HepG2 (cell line): Measurements from ENCODE around the gene DMPK. TPM values are rescaled to one million over a fixed set of nuclear protein-coding genes. Genes with fewer than 3 reads are reported as not detected.

Experiments used
- AHR ChIP-seq: IDR thresholded peaks from 2 replicates; pipeline ENCODE4 v1.6.1; 2018; ENCODE audit warnings: missing genetic modification reagents, missing compliant biosample characterization
- ARID2 ChIP-seq: sonication (generic); formaldehyde crosslinking; IDR thresholded peaks from 2 replicates; pipeline ENCODE4 v1.8.1; 2022; ENCODE audit warnings: mild to moderate bottlenecking, missing genetic modification reagents, borderline replicate concordance
- ASH2L ChIP-seq: fragments of 300-600, 200-600 bp; sonication (generic); IDR thresholded peaks from 2 replicates; pipeline ENCODE4 v1.7.0; 2017; ENCODE audit warnings: low read depth, mild to moderate bottlenecking, moderate library complexity, mixed read lengths, low read length; ENCODE audit not compliant: insufficient read length
- ATAD3A ChIP-seq: sonication (generic); formaldehyde crosslinking; IDR thresholded peaks from 2 replicates; pipeline ENCODE4 v1.4.0; 2020; ENCODE audit warnings: missing genetic modification reagents
- CBFB ChIP-seq: sonication (generic); formaldehyde crosslinking; IDR thresholded peaks from 2 replicates; pipeline ENCODE4 v1.4.0; 2020; ENCODE audit warnings: missing genetic modification reagents
- CHCHD3 ChIP-seq: sonication (generic); formaldehyde crosslinking; IDR thresholded peaks from 2 replicates; pipeline ENCODE4 v1.8.0; 2022; ENCODE audit warnings: mild to moderate bottlenecking, missing genetic modification reagents, moderate library complexity
- CSRNP1 ChIP-seq: sonication (generic); formaldehyde crosslinking; IDR thresholded peaks from 2 replicates; pipeline ENCODE4 v1.8.1; 2023; ENCODE audit warnings: mild to moderate bottlenecking, missing genetic modification reagents
- EEA1 ChIP-seq: sonication (generic); formaldehyde crosslinking; IDR thresholded peaks from 2 replicates; pipeline ENCODE4 v1.5.1; 2020; ENCODE audit warnings: mild to moderate bottlenecking, missing genetic modification reagents, borderline replicate concordance
- FOXK1 ChIP-seq: sonication (generic); formaldehyde crosslinking; IDR thresholded peaks from 2 replicates; pipeline ENCODE4 v1.4.0; 2020; ENCODE audit warnings: low read depth, missing genetic modification reagents, borderline replicate concordance
- HOXA7 ChIP-seq: sonication (generic); formaldehyde crosslinking; IDR thresholded peaks from 2 replicates; pipeline ENCODE4 v1.8.1; 2022; ENCODE audit warnings: mild to moderate bottlenecking, missing genetic modification reagents, moderate library complexity
- MIER3 ChIP-seq: IDR thresholded peaks from 2 replicates; pipeline ENCODE4 v1.6.1; 2016; ENCODE audit warnings: missing compliant biosample characterization, borderline replicate concordance
- MNT ChIP-seq: fragments of 450-650 bp; IDR thresholded peaks from 2 replicates; pipeline ENCODE4 v1.6.1; 2016
- POGZ ChIP-seq: sonication (generic); formaldehyde crosslinking; IDR thresholded peaks from 2 replicates; pipeline ENCODE4 v1.4.0; 2020; ENCODE audit warnings: mild to moderate bottlenecking, missing genetic modification reagents
- SNRNP70 ChIP-seq: fragments of 200-400 bp; formaldehyde crosslinking; IDR thresholded peaks from 2 replicates; pipeline ENCODE4 v1.6.1; 2017; ENCODE audit warnings: mild to moderate bottlenecking, low read depth, low read length, moderate library complexity
- TARDBP ChIP-seq: sonication (generic); formaldehyde crosslinking; IDR thresholded peaks from 2 replicates; pipeline ENCODE4 v1.8.0; 2022; ENCODE audit warnings: mild to moderate bottlenecking, missing genetic modification reagents
- TBL1XR1 ChIP-seq: fragments of 150-350 bp; IDR thresholded peaks from 2 replicates; pipeline ENCODE4 v1.6.1; 2014; ENCODE audit warnings: borderline replicate concordance, low read length; ENCODE audit not compliant: partially characterized antibody
- TFDP1 ChIP-seq: IDR thresholded peaks from 2 replicates; pipeline ENCODE4 v1.6.1; 2016; ENCODE audit warnings: missing compliant biosample characterization, missing genetic modification reagents, borderline replicate concordance
- ZFP36L2 ChIP-seq: sonication (generic); formaldehyde crosslinking; IDR thresholded peaks from 2 replicates; pipeline ENCODE4 v1.4.0; 2020; ENCODE audit warnings: missing genetic modification reagents
- ZNF563 ChIP-seq: sonication (generic); formaldehyde crosslinking; IDR thresholded peaks from 2 replicates; pipeline ENCODE4 v1.8.0; 2022; ENCODE audit warnings: mild to moderate bottlenecking, moderate library complexity, missing genetic modification reagents
- ZNF564 ChIP-seq: sonication (generic); formaldehyde crosslinking; IDR thresholded peaks from 2 replicates; pipeline ENCODE4 v1.8.1; 2023; ENCODE audit warnings: mild to moderate bottlenecking, missing genetic modification reagents
- ZNF788 ChIP-seq: sonication (generic); formaldehyde crosslinking; IDR thresholded peaks from 2 replicates; pipeline ENCODE4 v1.5.0; 2020; ENCODE audit warnings: mild to moderate bottlenecking, missing genetic modification reagents, borderline replicate concordance
- polyA plus RNA-seq, 8 experiments: library from polyadenylated mRNA; depleted of rRNA in 3 of 8; stranded (reverse) in 7 of 8; unstranded in 1 of 8; fragments of >200 nt; fragmentation: Illumina TruSeq in 4 of 8; extraction: Trizol in 4 of 8; gene quantifications; 2 replicates each; pipeline versions ENCODE4 v1.2.1 to v1.2.3, GENCODE V29; 2011 to 2016; ENCODE audit warnings: low read depth in 4 of 8, missing spikeins in 1 of 8, mixed read lengths in 1 of 8; ENCODE audit not compliant: insufficient read depth in 1 of 8
- total RNA-seq, 5 experiments: library from RNA; depleted of rRNA; stranded (reverse); fragments of >200 nt; fragmentation: Illumina TruSeq; extraction: Trizol; gene quantifications; 2 replicates each; pipeline ENCODE4 v1.2.3, GENCODE V29; 2016; ENCODE audit warnings: low read depth in 1 of 5
- TF ChIP-seq, protein P1 (sequence below): IDR thresholded peaks from 2 replicates; pipeline ENCODE4 v1.6.1; 2016; ENCODE audit warnings: low read depth, borderline replicate concordance
- TF ChIP-seq, protein P2 (sequence below): sonication (generic); formaldehyde crosslinking; IDR thresholded peaks from 2 replicates; pipeline ENCODE4 v1.4.0; 2020; ENCODE audit warnings: missing genetic modification reagents, mild to moderate bottlenecking, borderline replicate concordance

The DMPK gene
- total and polyA plus RNA-seq, 2 of the 13 experiments (the other 11 are each of a cell fraction or from before 2014, with no cell fraction given): 5.3 to 8.8 TPM

- TF ChIP-seq, protein P1, sequence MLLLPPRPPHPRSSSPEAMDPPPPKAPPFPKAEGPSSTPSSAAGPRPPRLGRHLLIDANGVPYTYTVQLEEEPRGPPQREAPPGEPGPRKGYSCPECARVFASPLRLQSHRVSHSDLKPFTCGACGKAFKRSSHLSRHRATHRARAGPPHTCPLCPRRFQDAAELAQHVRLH: 0 out of 2 replicates have a peak, but pooled peaks have one; percentile 46
- TF ChIP-seq ZNF788 (CRISPR knock-in tag) (peak; percentile 75; the same call in 1 of the 2 replicates), MIER3 (CRISPR knock-in tag) (no peak; the same call in 1 of the 2 replicates), CBFB (CRISPR knock-in tag) (peak; percentile 85), TARDBP (CRISPR knock-in tag) (peak; percentile 54; the same call in 1 of the 2 replicates), ARID2 (CRISPR knock-in tag) (no peak), ZNF563 (CRISPR knock-in tag) (no peak), ZFP36L2 (CRISPR knock-in tag) (no peak), ATAD3A (CRISPR knock-in tag) (no peak), SNRNP70 (no peak), FOXK1 (peak; percentile 62; the same call in 1 of the 2 replicates), TBL1XR1 (peak; percentile 42), ASH2L (peak; percentile 44), CSRNP1 (CRISPR knock-in tag) (no peak), EEA1 (no peak; the same call in 1 of the 2 replicates), HOXA7 (CRISPR knock-in tag) (no peak), CHCHD3 (CRISPR knock-in tag) (no peak), ZNF564 (CRISPR knock-in tag) (no peak), POGZ (CRISPR knock-in tag) (peak; percentile 67; the same call in 1 of the 2 replicates), TFDP1 (peak; percentile 81; the same call in 1 of the 2 replicates), MNT (peak; percentile 39; the same call in 1 of the 2 replicates), AHR (CRISPR knock-in tag) (peak; percentile 24; the same call in 1 of the 2 replicates)
- TF ChIP-seq, protein P2, sequence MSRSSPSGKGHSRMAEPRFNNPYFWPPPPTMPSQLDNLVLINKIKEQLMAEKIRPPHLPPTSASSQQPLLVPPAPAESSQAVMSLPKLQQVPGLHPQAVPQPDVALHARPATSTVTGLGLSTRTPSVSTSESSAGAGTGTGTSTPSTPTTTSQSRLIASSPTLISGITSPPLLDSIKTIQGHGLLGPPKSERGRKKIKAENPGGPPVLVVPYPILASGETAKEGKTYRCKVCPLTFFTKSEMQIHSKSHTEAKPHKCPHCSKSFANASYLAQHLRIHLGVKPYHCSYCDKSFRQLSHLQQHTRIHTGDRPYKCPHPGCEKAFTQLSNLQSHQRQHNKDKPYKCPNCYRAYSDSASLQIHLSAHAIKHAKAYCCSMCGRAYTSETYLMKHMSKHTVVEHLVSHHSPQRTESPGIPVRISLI (CRISPR knock-in tag): no peak; the same call in 1 of the 2 replicates
Measured at GRCh38 chr19:45768984-45769782, 13.1 kb downstream of the DMPK start, which contains the start of gene SIX5 (continued).
